DND-41 (cell line): ENCODE data around the gene NPHS1.
A peak's percentile ranks its signal among the peaks of the same experiment; 100 is the strongest.

ENCODE experiments used
- ATAC-seq: fragments of 200-7000 bp; cut with Tn5 transposase; 3 replicates; pipeline ENCODE4 v1.9.1; 2021; ENCODE audit warnings: low read depth; ENCODE audit not compliant: insufficient read depth
- DNase-seq: peaks from one replicate; pipeline ENCODE4 v3.0.0-alpha.2; 2020
- H2AFZ ChIP-seq: 2 replicates; pipeline ENCODE4 v1.6.0; 2012; ENCODE audit warnings: low read depth, low read length
- H3K27ac ChIP-seq: 2 replicates; pipeline ENCODE4 v1.5.1; 2012; ENCODE audit warnings: low read length, inconsistent platforms
- H3K27me3 ChIP-seq: fragments of 200-600 bp; sonication (generic); 2 replicates; pipeline ENCODE4 v1.6.0; 2012; ENCODE audit warnings: low read length, mild to moderate bottlenecking, inconsistent platforms; ENCODE audit not compliant: insufficient read depth, poor library complexity
- H3K36me3 ChIP-seq: 2 replicates; pipeline ENCODE4 v1.5.1; 2012; ENCODE audit warnings: low read length, inconsistent platforms; ENCODE audit not compliant: insufficient read depth
- H3K4me1 ChIP-seq: 2 replicates; pipeline ENCODE4 v1.5.1; 2012; ENCODE audit warnings: mild to moderate bottlenecking, low read length; ENCODE audit not compliant: insufficient read depth
- H3K4me2 ChIP-seq: 2 replicates; pipeline ENCODE4 v1.6.0; 2012; ENCODE audit warnings: mild to moderate bottlenecking, moderate library complexity, low read length, inconsistent platforms; ENCODE audit not compliant: insufficient read depth
- H3K4me3 ChIP-seq, 2 experiments: fragments of 200-600 bp in 1 of 2; shearing (Covaris generic) in 1 of 2; 2 replicates each; pipeline ENCODE4 v1.5.1; 2012 to 2016; ENCODE audit warnings: inconsistent platforms in 2 of 2, low read length in 2 of 2, mild to moderate bottlenecking in 2 of 2, low read depth in 1 of 2, moderate library complexity in 1 of 2
- H3K79me2 ChIP-seq: 2 replicates; pipeline ENCODE4 v1.6.0; 2012; ENCODE audit warnings: low read length, inconsistent platforms; ENCODE audit not compliant: insufficient read depth
- H3K9ac ChIP-seq: 2 replicates; pipeline ENCODE4 v1.6.0; 2012; ENCODE audit warnings: low read depth, mild to moderate bottlenecking, inconsistent platforms, low read length, moderate library complexity
- H3K9me3 ChIP-seq: 2 replicates; pipeline ENCODE4 v1.5.1; 2012; ENCODE audit warnings: low read length, moderate library complexity, mild to moderate bottlenecking, inconsistent platforms; ENCODE audit not compliant: insufficient read depth, severe bottlenecking
- H4K20me1 ChIP-seq: 2 replicates; pipeline ENCODE4 v1.6.0; 2012; ENCODE audit warnings: low read length; ENCODE audit not compliant: insufficient read depth
- EZH2 ChIP-seq: IDR thresholded peaks from 3 replicates; pipeline ENCODE4 v1.6.1; 2012; ENCODE audit warnings: borderline replicate concordance, low read depth, mild to moderate bottlenecking, moderate library complexity, low read length, inconsistent platforms; ENCODE audit not compliant: severe bottlenecking
- TF ChIP-seq, protein P1 (sequence below): IDR thresholded peaks from 2 replicates; pipeline ENCODE4 v1.5.1; 2012; ENCODE audit warnings: borderline replicate concordance, low read length, moderate library complexity, mild to moderate bottlenecking; ENCODE audit not compliant: poor library complexity, severe bottlenecking; ENCODE audit errors: extremely low read depth

Gene NPHS1

DNA sequence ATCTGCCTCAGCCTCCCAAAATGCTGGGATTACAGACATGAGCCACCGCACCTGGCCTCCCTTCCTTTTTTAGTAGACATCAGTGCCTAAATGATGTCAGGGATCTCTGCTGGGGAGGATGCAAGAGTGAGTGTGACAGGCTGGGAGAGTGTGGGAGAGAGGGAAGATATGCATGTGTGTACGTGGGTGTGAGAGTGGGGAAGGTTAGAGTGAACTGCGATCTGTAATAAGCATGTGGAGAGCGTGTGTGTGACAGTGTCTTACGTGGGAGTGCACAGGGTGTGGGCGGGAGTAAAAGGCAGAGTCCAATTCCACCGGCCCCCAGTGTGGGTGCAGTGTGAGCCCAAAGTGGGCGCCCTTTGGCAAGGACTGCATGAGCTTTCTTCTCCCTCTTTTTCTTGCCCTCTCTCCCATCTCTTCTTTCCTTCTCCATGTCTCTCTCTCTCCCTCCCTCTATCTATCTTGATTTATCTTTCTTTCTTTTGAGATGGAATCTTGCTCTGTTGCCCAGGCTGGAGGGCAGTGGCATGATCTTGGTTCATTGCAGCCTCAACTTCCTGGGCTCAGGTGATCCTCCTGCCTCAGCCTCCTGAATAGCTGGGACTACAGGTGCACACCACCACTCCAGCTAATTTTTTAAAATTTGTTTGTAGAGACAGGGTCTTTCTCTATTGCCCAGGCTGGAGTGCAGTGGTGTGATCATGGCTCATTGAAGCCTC lies 893 bp upstream of the NPHS1 start:
- H2AFZ ChIP-seq = no peak overlapping the region
- no peak overlapping the region for H3K27ac ChIP-seq
- H3K9ac ChIP-seq = no peak overlapping the region
- ATAC-seq = no peak
- no peaks in the 10 kb centered on the region; the same call in 1 of the 2 replicates for H4K20me1 ChIP-seq
- H3K4me3 ChIP-seq = no peak overlapping the region
- TF ChIP-seq, protein P1, sequence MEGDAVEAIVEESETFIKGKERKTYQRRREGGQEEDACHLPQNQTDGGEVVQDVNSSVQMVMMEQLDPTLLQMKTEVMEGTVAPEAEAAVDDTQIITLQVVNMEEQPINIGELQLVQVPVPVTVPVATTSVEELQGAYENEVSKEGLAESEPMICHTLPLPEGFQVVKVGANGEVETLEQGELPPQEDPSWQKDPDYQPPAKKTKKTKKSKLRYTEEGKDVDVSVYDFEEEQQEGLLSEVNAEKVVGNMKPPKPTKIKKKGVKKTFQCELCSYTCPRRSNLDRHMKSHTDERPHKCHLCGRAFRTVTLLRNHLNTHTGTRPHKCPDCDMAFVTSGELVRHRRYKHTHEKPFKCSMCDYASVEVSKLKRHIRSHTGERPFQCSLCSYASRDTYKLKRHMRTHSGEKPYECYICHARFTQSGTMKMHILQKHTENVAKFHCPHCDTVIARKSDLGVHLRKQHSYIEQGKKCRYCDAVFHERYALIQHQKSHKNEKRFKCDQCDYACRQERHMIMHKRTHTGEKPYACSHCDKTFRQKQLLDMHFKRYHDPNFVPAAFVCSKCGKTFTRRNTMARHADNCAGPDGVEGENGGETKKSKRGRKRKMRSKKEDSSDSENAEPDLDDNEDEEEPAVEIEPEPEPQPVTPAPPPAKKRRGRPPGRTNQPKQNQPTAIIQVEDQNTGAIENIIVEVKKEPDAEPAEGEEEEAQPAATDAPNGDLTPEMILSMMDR = no peak
- TF ChIP-seq EZH2 = no peak
- no peaks in the 10 kb centered on the region for H3K79me2 ChIP-seq
- DNase-seq = no peak
- H3K27me3 ChIP-seq = peaks cover 12% of the 10 kb centered on the region
- no peak overlapping the region for H3K4me2 ChIP-seq
- H3K36me3 ChIP-seq = no peaks in the 10 kb centered on the region
- H3K4me1 ChIP-seq = peaks cover 21% of the 10 kb centered on the region
- no peaks in the 10 kb centered on the region for H3K9me3 ChIP-seq

DNA sequence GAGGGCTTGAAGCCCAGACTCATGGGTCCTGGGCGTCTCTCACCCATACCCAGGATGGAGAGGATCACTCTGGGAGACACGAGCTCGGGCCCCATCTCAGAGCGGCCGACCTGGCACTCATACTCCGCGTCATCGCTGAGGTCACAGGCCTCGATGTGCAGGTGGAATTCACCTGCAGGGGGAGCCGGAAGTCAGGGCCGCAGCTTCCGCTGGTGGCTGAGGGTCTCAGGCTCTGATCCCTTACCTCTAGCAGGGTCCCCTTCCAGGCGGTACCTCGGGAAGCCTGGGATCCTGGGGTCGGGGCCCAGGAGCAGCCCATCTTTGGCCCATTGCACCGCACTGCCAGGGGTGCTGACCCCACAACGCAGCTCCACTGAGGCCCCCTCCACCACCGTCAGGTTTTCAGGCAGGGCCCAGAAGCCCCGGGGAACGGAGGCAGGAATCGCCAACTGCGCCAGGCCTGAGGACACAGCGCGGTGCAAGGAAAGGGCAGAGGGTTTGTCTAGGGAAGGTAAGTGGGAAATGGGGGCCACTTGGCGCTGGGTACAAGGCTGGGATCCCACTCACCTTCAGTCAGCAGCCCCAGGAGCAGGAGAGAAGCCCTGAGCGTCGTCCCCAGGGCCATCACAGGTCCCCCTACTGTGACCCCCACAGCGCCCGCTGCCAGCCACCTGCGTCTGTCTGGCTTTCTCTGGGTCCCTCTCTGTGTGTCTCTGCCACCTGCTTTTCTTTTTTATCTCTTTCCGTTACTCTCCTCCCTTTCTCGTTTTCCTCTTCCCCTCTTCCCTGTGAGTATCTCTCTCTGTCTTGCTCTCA lies 883 bp downstream of the NPHS1 start:
- H2AFZ ChIP-seq = no peak overlapping the region
- no peak overlapping the region for H3K4me2 ChIP-seq
- H4K20me1 ChIP-seq = no peaks in the 10 kb centered on the region; the same call in 1 of the 2 replicates
- DNase-seq = peak; percentile 23
- H3K4me3 ChIP-seq = no peak overlapping the region
- peak; percentile 17; the same call in 1 of the 3 replicates for ATAC-seq
- H3K27me3 ChIP-seq = peaks cover 12% of the 10 kb centered on the region
- no peak for TF ChIP-seq EZH2
- TF ChIP-seq, protein P1 = peak; percentile 58
- H3K79me2 ChIP-seq = no peaks in the 10 kb centered on the region
- H3K9me3 ChIP-seq = no peaks in the 10 kb centered on the region
- peaks cover 10% of the 10 kb centered on the region for H3K4me1 ChIP-seq
- no peaks in the 10 kb centered on the region for H3K36me3 ChIP-seq
- no peak overlapping the region for H3K27ac ChIP-seq
- H3K9ac ChIP-seq = no peak overlapping the region

DNA sequence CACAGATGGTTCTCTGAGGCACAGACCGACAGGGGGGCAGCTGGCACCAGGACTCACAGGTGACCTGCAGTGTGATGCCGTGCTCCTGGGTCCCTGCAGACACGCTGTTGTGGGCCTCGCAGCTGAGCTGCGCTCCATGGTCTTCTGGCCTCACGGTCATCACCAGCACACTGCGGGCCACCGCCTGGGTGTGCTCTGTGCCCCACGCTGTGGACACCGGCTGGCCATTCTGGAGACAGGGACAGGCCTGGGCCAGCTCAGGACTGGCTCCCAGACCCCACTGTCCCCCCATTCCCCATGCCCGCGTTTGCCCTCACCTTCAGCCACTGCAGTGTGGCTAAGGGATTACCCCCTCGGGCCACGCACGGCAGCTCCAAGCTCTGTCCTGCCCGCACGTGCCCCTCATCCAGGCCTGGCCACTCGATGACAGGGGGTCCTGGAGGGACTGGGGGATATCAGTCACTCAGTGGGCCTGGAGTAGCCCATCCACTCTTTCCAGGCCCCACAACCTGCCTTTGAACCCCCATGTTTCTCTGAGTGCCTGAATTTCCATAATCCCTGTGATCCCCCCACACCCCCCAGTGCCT lies 3.3 kb downstream of the NPHS1 start:
- Histone ChIP-seq H4K20me1 (no peaks in the 10 kb centered on the region; the same call in 1 of the 2 replicates), H3K4me1 (no peaks in the 10 kb centered on the region), H3K79me2 (no peaks in the 10 kb centered on the region), H3K27me3 (no peaks in the 10 kb centered on the region), H3K4me3 (no peak overlapping the region), H3K36me3 (no peaks in the 10 kb centered on the region), H3K9ac (no peak overlapping the region), H2AFZ (no peak overlapping the region), H3K27ac (no peak overlapping the region), H3K9me3 (no peaks in the 10 kb centered on the region), H3K4me2 (no peak overlapping the region)
- TF ChIP-seq, protein P1 = no peak
- TF ChIP-seq EZH2 = no peak
- DNase-seq (no peak), ATAC-seq (no peak)
